ENCODE results near the gene TRIM28.

Gene TRIM28

GRCh38 chr19:58563034-58563573 is 19.2 kb downstream of the TRIM28 start:
- peak overlapping the region in 1 of 2 donors; percentile 18 for H3K4me3 ChIP-seq (replicated peaks in 1 of 2; ENCODE audit: low read depth in 2 of 2, low read length in 2 of 2)
- TF ChIP-seq, protein P1, sequence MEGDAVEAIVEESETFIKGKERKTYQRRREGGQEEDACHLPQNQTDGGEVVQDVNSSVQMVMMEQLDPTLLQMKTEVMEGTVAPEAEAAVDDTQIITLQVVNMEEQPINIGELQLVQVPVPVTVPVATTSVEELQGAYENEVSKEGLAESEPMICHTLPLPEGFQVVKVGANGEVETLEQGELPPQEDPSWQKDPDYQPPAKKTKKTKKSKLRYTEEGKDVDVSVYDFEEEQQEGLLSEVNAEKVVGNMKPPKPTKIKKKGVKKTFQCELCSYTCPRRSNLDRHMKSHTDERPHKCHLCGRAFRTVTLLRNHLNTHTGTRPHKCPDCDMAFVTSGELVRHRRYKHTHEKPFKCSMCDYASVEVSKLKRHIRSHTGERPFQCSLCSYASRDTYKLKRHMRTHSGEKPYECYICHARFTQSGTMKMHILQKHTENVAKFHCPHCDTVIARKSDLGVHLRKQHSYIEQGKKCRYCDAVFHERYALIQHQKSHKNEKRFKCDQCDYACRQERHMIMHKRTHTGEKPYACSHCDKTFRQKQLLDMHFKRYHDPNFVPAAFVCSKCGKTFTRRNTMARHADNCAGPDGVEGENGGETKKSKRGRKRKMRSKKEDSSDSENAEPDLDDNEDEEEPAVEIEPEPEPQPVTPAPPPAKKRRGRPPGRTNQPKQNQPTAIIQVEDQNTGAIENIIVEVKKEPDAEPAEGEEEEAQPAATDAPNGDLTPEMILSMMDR (IDR thresholded peaks at IDR 0.05; ENCODE audit: low read depth, low read length) = no peak
- peak; percentile 19 to 47 for DNase-seq (ENCODE audit: low read depth in 2 of 2)

GRCh38 chr19:58563823-58564222 is 20.0 kb downstream of the TRIM28 start:
- no peak for DNase-seq (ENCODE audit: low read depth in 2 of 2)
- H3K4me3 ChIP-seq (replicated peaks in 1 of 2; ENCODE audit: low read depth in 2 of 2, low read length in 2 of 2) = no peak overlapping the region
- TF ChIP-seq, protein P1 (IDR thresholded peaks at IDR 0.05; ENCODE audit: low read depth, low read length) = no peak

- TF ChIP-seq, protein P1 (IDR thresholded peaks at IDR 0.05; ENCODE audit: low read depth, low read length) = no peak
- H3K4me3 ChIP-seq (replicated peaks in 1 of 2; ENCODE audit: low read depth in 2 of 2, low read length in 2 of 2) = no peak overlapping the region
- no peak for DNase-seq (ENCODE audit: low read depth in 2 of 2)
Measured at GRCh38 chr19:58566989-58567388, 23.1 kb downstream of the TRIM28 start.

DNA sequence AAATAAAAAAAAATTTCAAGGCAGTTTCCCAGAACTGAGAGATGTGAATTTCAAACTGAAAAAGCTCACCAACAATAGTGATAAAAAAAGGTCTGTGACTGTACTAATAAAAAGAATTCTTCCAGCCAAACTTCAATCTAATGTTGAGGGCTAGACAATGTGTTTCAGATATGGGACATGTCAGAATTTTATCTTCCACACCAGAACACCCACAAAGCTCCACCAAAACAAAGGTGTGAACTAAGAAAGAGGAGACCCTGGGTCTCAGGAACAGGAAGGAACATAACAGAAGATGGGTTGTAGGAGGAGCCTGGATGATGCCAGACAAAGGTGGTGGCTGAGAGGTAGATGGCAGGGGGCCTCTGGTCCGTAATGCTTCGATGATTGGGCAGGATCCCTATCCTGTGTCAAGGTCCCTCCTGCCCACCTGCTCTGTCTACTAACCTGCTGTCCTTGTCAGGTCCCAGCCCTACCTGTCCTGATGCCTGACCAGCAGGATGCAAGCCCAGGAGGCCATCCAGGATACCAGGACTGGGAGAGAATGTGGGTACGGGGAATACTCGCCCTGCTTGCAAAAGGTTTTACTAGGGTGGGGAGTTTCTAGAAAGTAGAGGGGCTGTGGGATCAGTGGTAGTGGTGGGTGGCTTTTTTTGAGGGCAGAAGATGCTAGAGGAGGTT is 24.7 kb downstream of the TRIM28 start:
- H3K4me3 ChIP-seq (replicated peaks in 1 of 2; ENCODE audit: low read depth in 2 of 2, low read length in 2 of 2) = no peak overlapping the region
- DNase-seq (ENCODE audit: low read depth in 2 of 2) = no peak
- TF ChIP-seq, protein P1 (IDR thresholded peaks at IDR 0.05; ENCODE audit: low read depth, low read length) = no peak

GRCh38 chr19:58569191-58569942 is 25.5 kb downstream of the TRIM28 start:
- TF ChIP-seq, protein P1 (IDR thresholded peaks at IDR 0.05; ENCODE audit: low read depth, low read length) = no peak
- no peak overlapping the region for H3K4me3 ChIP-seq (replicated peaks in 1 of 2; ENCODE audit: low read depth in 2 of 2, low read length in 2 of 2)
- DNase-seq (ENCODE audit: low read depth in 2 of 2) = no peak

DNA sequence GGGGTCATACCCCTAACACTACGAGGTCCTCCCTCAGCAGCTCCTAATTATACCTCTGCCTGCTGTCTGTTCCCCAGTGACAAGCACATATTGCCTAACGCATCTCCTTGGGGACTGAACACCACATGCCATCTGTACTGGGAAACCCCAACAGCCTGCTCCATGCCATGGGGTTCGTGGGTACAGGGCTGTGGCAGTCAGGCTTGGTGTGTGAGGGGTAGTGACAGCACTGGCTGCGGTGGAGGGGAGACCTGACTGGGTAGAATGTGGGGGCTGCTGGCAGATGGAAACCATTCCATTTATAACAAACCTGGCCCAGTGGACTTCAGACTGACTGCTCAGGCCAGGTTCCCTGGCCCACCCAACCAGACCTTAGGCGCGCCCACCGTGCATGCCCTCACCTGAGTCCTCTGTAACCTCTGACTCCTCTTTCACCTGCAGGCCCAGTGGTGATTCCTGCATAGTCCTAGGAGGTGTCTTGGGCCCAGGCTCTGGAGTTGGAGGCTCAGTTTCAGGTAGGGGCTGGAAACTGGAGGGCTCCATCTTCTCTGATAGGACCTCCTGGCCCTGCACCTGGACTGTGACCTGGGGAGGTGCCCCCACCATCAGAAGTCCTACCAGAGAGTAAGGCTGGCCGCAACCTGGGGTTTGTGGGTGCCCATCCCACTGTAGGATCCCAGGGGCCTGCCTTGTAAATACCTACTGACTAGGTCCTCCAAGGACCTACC is 26.2 kb downstream of the TRIM28 start:
- DNase-seq (ENCODE audit: low read depth in 2 of 2) = no peak
- TF ChIP-seq, protein P1 (IDR thresholded peaks at IDR 0.05; ENCODE audit: low read depth, low read length) = no peak

More for the DNA sequence above, 26.2 kb downstream of the TRIM28 start:
- H3K4me3 ChIP-seq (replicated peaks in 1 of 2; ENCODE audit: low read depth in 2 of 2, low read length in 2 of 2) = no peak overlapping the region
